Suprapubic skin (tissue), 4 donors: Measurements from ENCODE around the gene TCF7L2. TPM values are rescaled to one million over a fixed set of nuclear protein-coding genes. Genes with fewer than 3 reads are reported as not detected.

Experiments
- DNase-seq, 2 donors: peaks; one replicate each; pipeline ENCODE4 v3.0.0-alpha.2; 2019; ENCODE audit warnings: low spot score in 2 of 2
- H3K27ac ChIP-seq: fragments of 200-600 bp; sonication (generic); one replicate; pipeline ENCODE4 v1.5.1; 2019
- H3K27me3 ChIP-seq: fragments of 200-600 bp; sonication (generic); one replicate; pipeline ENCODE4 v1.5.1; 2019
- H3K36me3 ChIP-seq: fragments of 200-600 bp; sonication (generic); one replicate; pipeline ENCODE4 v1.5.1; 2019
- H3K4me1 ChIP-seq: fragments of 200-600 bp; sonication (generic); one replicate; pipeline ENCODE4 v1.5.1; 2019
- H3K4me3 ChIP-seq: fragments of 200-600 bp; sonication (generic); one replicate; pipeline ENCODE4 v1.5.1; 2019; ENCODE audit warnings: mild to moderate bottlenecking
- H3K9me3 ChIP-seq: fragments of 200-600 bp; sonication (generic); one replicate; pipeline ENCODE4 v1.5.1; 2019
- EP300 ChIP-seq: sonication (generic); formaldehyde crosslinking; IDR thresholded peaks from one replicate; pipeline ENCODE4 v1.6.1; 2017; ENCODE audit warnings: antibody characterized with exemption
- POLR2A ChIP-seq, 2 donors: fragments of 450-650 bp; IDR thresholded peaks; one replicate each; pipeline ENCODE4 v1.6.1; 2017; ENCODE audit warnings: antibody characterized with exemption in 2 of 2, mild to moderate bottlenecking in 2 of 2, moderate library complexity in 2 of 2
- POLR2AphosphoS5 ChIP-seq, 3 donors: sonication (generic); formaldehyde crosslinking; IDR thresholded peaks; one replicate each; pipeline ENCODE4 v1.6.1; 2017; ENCODE audit warnings: antibody characterized with exemption in 3 of 3
- WGBS: methylation state at CpG from one replicate; pipeline ENCODE4 v1.1.5; 2018; 5-methylcytosine and 5-hydroxymethylcytosine counted together
- total RNA-seq, 4 donors: library from RNA; depleted of rRNA; stranded (reverse); fragments of >200 nt; gene quantifications; one replicate each; pipeline ENCODE4 v1.1.0, GENCODE V29; 2016
- TF ChIP-seq, protein P1 (sequence below), 2 donors: fragments of 200-600 bp in 1 of 2; fragments of 450-650 bp in 1 of 2; sonication (generic) in 1 of 2; IDR thresholded peaks; one replicate each; pipeline ENCODE4 v1.5.1; 2016 to 2019; ENCODE audit warnings: antibody characterized with exemption in 2 of 2, mild to moderate bottlenecking in 1 of 2, moderate library complexity in 1 of 2

TCF7L2 gene
- total RNA-seq, 4 donors from 2014 or later: 9.9 to 23.3 (median 15.2) TPM

DNA sequence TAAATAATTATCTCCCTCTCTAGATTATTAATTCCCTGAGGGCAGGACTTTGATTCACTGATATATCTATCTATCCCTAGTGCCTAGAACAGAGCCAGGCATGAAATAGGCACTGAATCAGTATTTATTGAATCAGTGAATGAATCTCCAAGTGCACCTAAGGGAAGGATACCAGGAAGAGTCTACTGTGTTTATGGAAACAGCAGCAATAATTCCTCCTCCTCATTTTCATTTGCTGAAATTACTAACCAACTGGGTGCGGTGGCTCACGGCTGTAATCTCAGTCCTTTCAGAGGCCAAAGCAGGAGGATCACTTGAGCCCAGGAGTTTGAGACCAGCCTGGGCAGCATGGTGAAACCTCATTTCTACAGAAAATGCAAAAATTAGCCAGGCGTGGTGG is 161.2 kb downstream of the TCF7L2 start:
- 60% methylated on average over 3 of the region's 3 CpGs for WGBS
- H3K27ac ChIP-seq: peak overlapping the region; percentile 85

DNA sequence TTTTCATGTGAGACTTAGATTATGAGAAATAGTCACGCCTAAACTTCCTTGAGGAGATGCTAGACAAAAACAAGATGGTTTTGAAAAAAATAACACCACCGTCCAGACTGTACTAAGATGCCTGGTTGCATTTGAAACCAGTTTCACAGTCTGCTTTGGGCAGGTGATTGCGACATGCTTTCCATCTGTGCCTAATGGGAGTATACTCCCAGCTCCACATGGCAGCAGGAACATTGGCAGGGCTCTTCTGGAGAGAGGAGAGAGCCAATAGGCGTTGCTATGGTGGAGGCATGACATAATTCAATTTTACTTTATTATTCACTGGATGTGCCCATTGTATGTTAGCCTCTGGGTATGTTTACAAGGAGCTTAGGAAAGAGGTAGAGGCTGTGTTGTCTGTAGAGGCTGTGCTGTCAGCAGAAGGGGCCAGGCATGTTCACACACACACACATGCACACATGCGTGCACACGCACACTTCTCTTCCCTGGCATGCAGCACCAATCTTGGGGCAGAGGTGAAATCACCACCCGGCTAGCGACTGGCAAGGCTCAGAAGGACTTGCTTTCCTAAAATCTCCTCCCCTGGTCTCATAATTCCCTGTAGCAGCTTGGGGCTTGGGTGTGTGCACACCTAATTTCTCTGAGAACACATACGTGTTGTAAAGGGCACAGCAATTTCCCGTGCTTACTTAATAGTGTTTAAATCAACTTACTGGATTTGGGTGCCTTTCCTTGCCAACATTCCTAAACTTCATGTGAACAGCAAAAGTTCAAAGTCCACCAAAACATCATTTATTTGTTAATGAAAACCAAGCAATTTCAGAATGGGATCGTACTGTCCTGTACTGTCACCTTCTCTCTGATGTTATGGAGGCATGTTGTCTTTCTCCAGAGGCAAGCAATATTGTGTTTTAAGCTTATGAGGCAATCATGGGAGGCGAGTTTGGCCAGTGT is 162.1 kb downstream of the TCF7L2 start:
- WGBS: 31% methylated on average over 12 of the region's 12 CpGs
- no peaks in the 10 kb centered on the region for H3K36me3 ChIP-seq
- DNase-seq: peak; percentile 61 to 88
- H3K9me3 ChIP-seq: no peaks in the 10 kb centered on the region
- peaks cover 31% of the 10 kb centered on the region for H3K4me1 ChIP-seq
- H3K27ac ChIP-seq: peak overlapping the region; percentile 85
- H3K27me3 ChIP-seq: no peaks in the 10 kb centered on the region
- TF ChIP-seq POLR2AphosphoS5 (IDR thresholded peaks at IDR 0.05) (peak; percentile 17 to 88 (median 85)), EP300 (no peak), POLR2A (IDR thresholded peaks at IDR 0.05) (no peak)
- TF ChIP-seq, protein P1, sequence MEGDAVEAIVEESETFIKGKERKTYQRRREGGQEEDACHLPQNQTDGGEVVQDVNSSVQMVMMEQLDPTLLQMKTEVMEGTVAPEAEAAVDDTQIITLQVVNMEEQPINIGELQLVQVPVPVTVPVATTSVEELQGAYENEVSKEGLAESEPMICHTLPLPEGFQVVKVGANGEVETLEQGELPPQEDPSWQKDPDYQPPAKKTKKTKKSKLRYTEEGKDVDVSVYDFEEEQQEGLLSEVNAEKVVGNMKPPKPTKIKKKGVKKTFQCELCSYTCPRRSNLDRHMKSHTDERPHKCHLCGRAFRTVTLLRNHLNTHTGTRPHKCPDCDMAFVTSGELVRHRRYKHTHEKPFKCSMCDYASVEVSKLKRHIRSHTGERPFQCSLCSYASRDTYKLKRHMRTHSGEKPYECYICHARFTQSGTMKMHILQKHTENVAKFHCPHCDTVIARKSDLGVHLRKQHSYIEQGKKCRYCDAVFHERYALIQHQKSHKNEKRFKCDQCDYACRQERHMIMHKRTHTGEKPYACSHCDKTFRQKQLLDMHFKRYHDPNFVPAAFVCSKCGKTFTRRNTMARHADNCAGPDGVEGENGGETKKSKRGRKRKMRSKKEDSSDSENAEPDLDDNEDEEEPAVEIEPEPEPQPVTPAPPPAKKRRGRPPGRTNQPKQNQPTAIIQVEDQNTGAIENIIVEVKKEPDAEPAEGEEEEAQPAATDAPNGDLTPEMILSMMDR (IDR thresholded peaks at IDR 0.05): no peak
- H3K4me3 ChIP-seq: peak overlapping the region; percentile 4

More for the DNA sequence above, 161.2 kb downstream of the TCF7L2 start:
- no peaks in the 10 kb centered on the region for H3K9me3 ChIP-seq
- no peaks in the 10 kb centered on the region for H3K36me3 ChIP-seq
- H3K4me1 ChIP-seq: peaks cover 40% of the 10 kb centered on the region
- DNase-seq: no peak
- no peak for TF ChIP-seq POLR2AphosphoS5 (IDR thresholded peaks at IDR 0.05)
- no peak for TF ChIP-seq POLR2A (IDR thresholded peaks at IDR 0.05)
- TF ChIP-seq EP300: no peak
- TF ChIP-seq, protein P1 (IDR thresholded peaks at IDR 0.05): no peak
- no peaks in the 10 kb centered on the region for H3K27me3 ChIP-seq
- no peak overlapping the region for H3K4me3 ChIP-seq

GRCh38 chr10:113113241-113113640 is 163.2 kb downstream of the TCF7L2 start:
- H3K27me3 ChIP-seq: no peaks in the 10 kb centered on the region
- 93% methylated on average over 5 of the region's 5 CpGs for WGBS
- no peaks in the 10 kb centered on the region for H3K9me3 ChIP-seq
- no peak overlapping the region for H3K4me3 ChIP-seq
- TF ChIP-seq EP300: no peak
- TF ChIP-seq, protein P1 (IDR thresholded peaks at IDR 0.05): no peak
- TF ChIP-seq POLR2AphosphoS5 (IDR thresholded peaks at IDR 0.05): no peak
- TF ChIP-seq POLR2A (IDR thresholded peaks at IDR 0.05): no peak
- no peak for DNase-seq
- peak overlapping the region; percentile 54 for H3K27ac ChIP-seq
- no peaks in the 10 kb centered on the region for H3K36me3 ChIP-seq
- H3K4me1 ChIP-seq: peaks cover 29% of the 10 kb centered on the region

- peaks cover 29% of the 10 kb centered on the region for H3K4me1 ChIP-seq
- 100% methylated on average over 1 of the region's 1 CpG for WGBS
Measured at GRCh38 chr10:113113918-113114317, 163.9 kb downstream of the TCF7L2 start.

More at GRCh38 chr10:113113918-113114317, 163.9 kb downstream of the TCF7L2 start:
- Histone ChIP-seq H3K4me3 (no peak overlapping the region), H3K27ac (peak overlapping the region; percentile 54), H3K36me3 (no peaks in the 10 kb centered on the region), H3K9me3 (no peaks in the 10 kb centered on the region), H3K27me3 (no peaks in the 10 kb centered on the region)
- no peak for DNase-seq
- TF ChIP-seq EP300 (no peak), POLR2A (IDR thresholded peaks at IDR 0.05) (no peak), POLR2AphosphoS5 (IDR thresholded peaks at IDR 0.05) (no peak)
- TF ChIP-seq, protein P1 (IDR thresholded peaks at IDR 0.05): no peak
